T-cell (primary cell): Measurements from ENCODE around the gene OR5H15. TPM values are rescaled to one million over a fixed set of nuclear protein-coding genes. Genes with fewer than 3 reads are reported as not detected.
A peak's percentile ranks its signal among the peaks of the same experiment; 100 is the strongest.
"Not testable (repeated sequence)": the region's sequence is repeated elsewhere in the genome, so short reads cannot be mapped to it uniquely, and the experiment has no call there.

Experiments used
- ATAC-seq, 4 experiments: fragments of 200-7000 bp in 3 of 4; fragments of 150-1000 bp in 1 of 4; cut with Tn5 transposase; replicated peaks in 1 of 4; 1 replicate in 3 of 4; 2 replicates in 1 of 4; pipeline ENCODE4 v1.10.0; 2021; ENCODE audit warnings: moderate library complexity in 3 of 4, mild to moderate bottlenecking in 2 of 4, moderate number of reproducible peaks in 1 of 4
- CTCF ChIA-PET, 2 donors: fragments of 300-600 bp; sonication (Branson Sonifier 250); formaldehyde crosslinking; loops; one replicate each; lab custom pipeline; 2022; ENCODE audit warnings: antibody characterized with exemption in 2 of 2; lab: Charles Lee
- POLR2A ChIA-PET, 2 donors: fragments of 300-600 bp; sonication (Branson Sonifier 250); formaldehyde crosslinking; loops; one replicate each; lab custom pipeline; 2022; ENCODE audit warnings: antibody characterized with exemption in 2 of 2; lab: Charles Lee
- DNase-seq, 35 experiments: peaks; one replicate each; pipeline versions ENCODE4 v3.0.0 to v3.0.0-alpha.2; 2013 to 2023
- H3K27ac ChIP-seq: one replicate; pipeline ENCODE4 v1.5.1; 2013; ENCODE audit warnings: low read length
- H3K27me3 ChIP-seq, 2 experiments: replicated peaks in 1 of 2; 1 replicate in 1 of 2; 2 replicates in 1 of 2; pipeline versions ENCODE4 v1.6.1 to v1.7.0; 2013; ENCODE audit warnings: low read length in 1 of 2, mixed read lengths in 1 of 2; ENCODE audit not compliant: control insufficient read depth in 2 of 2, insufficient read depth in 2 of 2; ENCODE audit errors: extremely low read depth in 1 of 2
- H3K36me3 ChIP-seq, 2 donors: 1 replicate in 1 of 2; 2 replicates in 1 of 2; pipeline versions ENCODE4 v1.6.1 to v1.7.0; 2013; ENCODE audit warnings: low read length in 1 of 2; ENCODE audit not compliant: control insufficient read depth in 2 of 2, insufficient read depth in 1 of 2; ENCODE audit errors: extremely low read depth in 1 of 2
- H3K4me1 ChIP-seq, 2 experiments: 1 replicate in 1 of 2; 2 replicates in 1 of 2; pipeline versions ENCODE4 v1.6.1 to v1.7.0; 2013; ENCODE audit warnings: low read length in 2 of 2, mixed read lengths in 1 of 2; ENCODE audit not compliant: insufficient read depth in 2 of 2, control insufficient read depth in 1 of 2; ENCODE audit errors: extremely low read depth in 1 of 2
- H3K4me3 ChIP-seq, 2 donors: 1 replicate in 1 of 2; 2 replicates in 1 of 2; pipeline versions ENCODE4 v1.5.1 to v1.7.0; 2013; ENCODE audit warnings: mild to moderate bottlenecking in 2 of 2, low read length in 1 of 2, moderate library complexity in 1 of 2; ENCODE audit not compliant: control insufficient read depth in 1 of 2; ENCODE audit errors: extremely low read depth in 1 of 2
- H3K9me3 ChIP-seq: 2 replicates; pipeline ENCODE4 v1.7.0; 2013
- H3K27ac Mint-ChIP-seq, 2 donors: one replicate each; pipeline ENCODE4 v1.8.0; 2020 to 2021; ENCODE audit warnings: mild to moderate bottlenecking in 2 of 2, mixed read lengths in 2 of 2
- H3K27me3 Mint-ChIP-seq, 2 donors: one replicate each; pipeline ENCODE4 v1.8.0; 2021 to 2022; ENCODE audit warnings: mixed read lengths in 2 of 2
- H3K36me3 Mint-ChIP-seq: one replicate; pipeline ENCODE4 v1.8.0; 2021; ENCODE audit warnings: mixed read lengths
- H3K4me1 Mint-ChIP-seq, 3 donors: one replicate each; pipeline ENCODE4 v1.8.0; 2020 to 2022; ENCODE audit warnings: mixed read lengths in 3 of 3, mild to moderate bottlenecking in 1 of 3
- H3K4me3 Mint-ChIP-seq, 3 donors: one replicate each; pipeline ENCODE4 v1.8.0; 2020 to 2022; ENCODE audit warnings: mild to moderate bottlenecking in 3 of 3, mixed read lengths in 3 of 3, moderate library complexity in 3 of 3
- H3K9me3 Mint-ChIP-seq, 3 donors: one replicate each; pipeline ENCODE4 v1.8.0; 2020 to 2022; ENCODE audit warnings: mixed read lengths in 3 of 3
- WGBS: methylation state at CpG from one replicate; pipeline ENCODE4 v1.1.5; 2013; ENCODE audit warnings: missing lambda C conversion rate; ENCODE audit not compliant: insufficient coverage; 5-methylcytosine and 5-hydroxymethylcytosine counted together
- total RNA-seq, 35 experiments: library from RNA in 6 of 35; stranded (reverse) in 6 of 35; fragments of 120-200 nt in 1 of 35; gene quantifications; one replicate each; pipeline versions ENCODE4 v1.2.1 to v1.2.4 and lab custom pipeline; 2013 to 2026

Gene OR5H15
- total RNA-seq, 5 donors from 2014 or later (not counting 1 experiment from before 2014, with no cell fraction given), result not detected

DNA sequence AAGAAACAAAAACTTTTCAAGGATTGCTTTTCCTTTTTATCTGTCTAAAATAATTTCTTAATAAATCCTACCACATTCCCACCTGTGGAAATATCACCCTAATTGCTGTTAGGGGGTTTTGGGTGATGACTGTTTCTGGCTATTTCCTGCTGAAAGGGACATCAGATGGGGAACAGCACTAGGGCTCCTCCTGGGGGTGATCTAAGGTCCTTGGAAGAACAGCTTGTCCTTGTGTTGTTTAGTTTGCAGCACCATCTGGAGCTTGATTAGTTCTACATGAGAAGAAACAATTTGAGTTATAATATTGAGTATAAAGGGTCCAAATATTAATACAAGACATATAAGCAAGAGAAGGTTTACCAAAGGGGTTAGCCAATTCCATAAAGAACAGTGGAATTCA lies 18.7 kb downstream of the OR5H15 start:
- Histone ChIP-seq H3K27ac (no peak overlapping the region), H3K9me3 (no peaks in the 10 kb centered on the region), H3K4me1 (no peaks in the 10 kb centered on the region), H3K36me3 (no peaks in the 10 kb centered on the region), H3K27me3 (no peaks in the 10 kb centered on the region), H3K4me3 (no peak overlapping the region)
- no peak for DNase-seq
- POLR2A ChIA-PET, result no interaction called here
- CTCF ChIA-PET, result no interaction called here
- H3K9me3 Mint-ChIP-seq, result no peaks in the 10 kb centered on the region
- H3K36me3 Mint-ChIP-seq, result no peaks in the 10 kb centered on the region
- peaks cover 0 to 2% (median 0%) of the 10 kb centered on the region in 3 donors for H3K4me1 Mint-ChIP-seq
- H3K4me3 Mint-ChIP-seq, result no peak overlapping the region
- no peak for ATAC-seq
- no peak overlapping the region for H3K27ac Mint-ChIP-seq
- H3K27me3 Mint-ChIP-seq, result no peaks in the 10 kb centered on the region

DNA sequence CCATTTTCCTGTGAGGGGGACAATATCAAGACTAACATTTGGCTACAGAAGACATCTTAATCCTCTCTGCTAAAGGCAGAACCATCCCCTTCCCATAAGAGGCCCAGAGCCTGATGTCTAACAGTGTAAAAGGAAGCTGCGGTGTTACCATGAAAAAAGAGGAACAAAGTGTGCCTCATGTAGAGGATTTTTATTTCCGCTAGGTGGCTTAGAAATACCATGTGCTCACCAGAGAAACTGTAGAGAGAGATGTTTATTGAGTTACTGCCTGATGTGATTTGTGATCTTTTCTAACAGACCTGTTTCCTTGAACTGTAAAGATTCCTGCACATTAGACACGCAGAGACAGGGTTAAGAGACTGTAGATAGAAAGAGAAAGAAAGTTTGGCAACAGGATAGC lies 22.0 kb downstream of the OR5H15 start:
- Histone ChIP-seq H3K4me1 (no peaks in the 10 kb centered on the region), H3K4me3 (no peak overlapping the region), H3K27me3 (no peaks in the 10 kb centered on the region), H3K36me3 (no peaks in the 10 kb centered on the region), H3K27ac (no peak overlapping the region), H3K9me3 (no peaks in the 10 kb centered on the region)
- peak in 1 of 4 experiments; percentile 64 for ATAC-seq
- no peaks in the 10 kb centered on the region for H3K36me3 Mint-ChIP-seq
- DNase-seq, result peak in 1 of 35 experiments; percentile 14
- H3K4me1 Mint-ChIP-seq, result peaks cover 0 to 2% (median 0%) of the 10 kb centered on the region in 3 donors
- no peak overlapping the region for H3K4me3 Mint-ChIP-seq
- CTCF ChIA-PET, result no interaction called here
- no CpG with 5 or more reads among the region's 3 CpGs for WGBS
- no peak overlapping the region for H3K27ac Mint-ChIP-seq
- POLR2A ChIA-PET, result no interaction called here
- H3K9me3 Mint-ChIP-seq, result no peaks in the 10 kb centered on the region
- H3K27me3 Mint-ChIP-seq, result peaks cover 0 to 7% of the 10 kb centered on the region in 2 donors

DNA sequence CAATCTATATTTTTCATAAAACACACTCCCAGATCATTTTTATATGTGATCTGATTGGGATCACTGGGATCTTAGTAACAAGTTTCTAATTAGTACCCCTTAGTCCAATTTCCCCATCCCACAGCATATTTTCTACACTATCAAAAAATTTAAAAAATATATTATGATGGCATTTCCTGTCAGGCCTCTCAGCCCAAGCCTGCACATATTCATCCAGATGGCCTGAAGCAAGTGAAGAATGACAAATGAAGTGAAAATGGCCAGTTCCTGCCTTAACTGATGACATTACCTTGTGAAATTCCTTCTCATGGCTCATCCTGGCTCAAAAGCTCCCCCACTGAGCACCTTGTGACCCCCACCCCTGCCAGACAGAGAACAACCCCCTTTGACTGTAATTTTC lies 24.4 kb downstream of the OR5H15 start:
- H3K27ac ChIP-seq, H3K36me3 ChIP-seq, H3K4me1 ChIP-seq, H3K27me3 ChIP-seq, H3K27ac Mint-ChIP-seq, H3K36me3 Mint-ChIP-seq, H3K9me3 Mint-ChIP-seq, H3K4me1 Mint-ChIP-seq, CTCF ChIA-PET, H3K27me3 Mint-ChIP-seq, ATAC-seq, H3K4me3 ChIP-seq, H3K9me3 ChIP-seq, DNase-seq, POLR2A ChIA-PET, H3K4me3 Mint-ChIP-seq: not testable (repeated sequence)

DNA sequence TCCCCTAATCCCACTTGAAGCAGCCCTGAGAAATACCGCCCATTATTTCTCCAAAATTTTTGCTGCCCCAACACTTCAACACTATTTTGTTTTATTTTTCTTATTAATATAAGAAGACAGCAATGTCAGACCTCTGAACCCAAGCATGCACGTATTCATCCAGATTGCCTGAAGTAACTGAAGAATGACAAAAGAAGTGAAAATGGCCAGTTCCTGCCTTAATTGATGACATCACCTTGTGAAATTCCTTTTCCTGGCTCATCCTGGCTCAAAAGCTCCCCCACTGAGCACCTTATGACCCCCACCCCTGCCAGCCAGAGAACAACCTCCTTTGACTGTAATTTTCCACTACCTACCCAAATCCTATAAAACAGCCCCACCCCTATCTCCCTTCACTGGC lies 29.8 kb downstream of the OR5H15 start:
- H3K9me3 Mint-ChIP-seq, H3K27ac Mint-ChIP-seq, CTCF ChIA-PET, H3K4me3 ChIP-seq, H3K27me3 ChIP-seq, H3K27ac ChIP-seq, H3K36me3 Mint-ChIP-seq, POLR2A ChIA-PET, H3K9me3 ChIP-seq, H3K4me3 Mint-ChIP-seq, H3K36me3 ChIP-seq, ATAC-seq, DNase-seq, H3K4me1 Mint-ChIP-seq, H3K27me3 Mint-ChIP-seq, H3K4me1 ChIP-seq: not testable (repeated sequence)
- 100% methylated on average over 1 of the region's 2 CpGs for WGBS

DNA sequence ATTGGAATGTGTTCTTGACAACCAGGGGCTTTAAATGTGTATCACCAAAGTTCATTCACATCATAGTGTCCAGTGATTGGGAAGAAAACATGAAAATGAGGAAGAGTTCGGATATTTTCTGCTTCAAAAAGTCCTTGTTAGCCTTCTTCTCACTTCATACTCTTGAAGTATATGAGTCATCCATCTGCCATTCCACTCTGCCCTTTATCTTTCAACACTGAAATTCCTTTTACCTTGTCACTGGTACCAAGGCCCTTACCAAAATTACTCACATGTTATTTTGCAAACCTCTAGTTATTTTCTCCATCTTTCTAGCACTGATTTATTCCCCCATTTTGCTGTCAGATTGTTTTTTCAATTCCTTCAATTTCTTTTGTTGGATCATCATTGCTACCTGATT lies 32.5 kb downstream of the OR5H15 start:
- Mint-ChIP-seq H3K4me1 (no peaks in the 10 kb centered on the region), H3K27me3 (peaks cover 2 to 3% of the 10 kb centered on the region in 2 donors), H3K27ac (no peak overlapping the region), H3K36me3 (no peaks in the 10 kb centered on the region), H3K4me3 (no peak overlapping the region), H3K9me3 (no peaks in the 10 kb centered on the region)
- DNase-seq (no peak), ATAC-seq (no peak)
- no peaks in the 10 kb centered on the region for H3K36me3 ChIP-seq
- no peak overlapping the region for H3K27ac ChIP-seq
- POLR2A ChIA-PET, result no interaction called here
- no peaks in the 10 kb centered on the region for H3K27me3 ChIP-seq
- WGBS, result no CpG with 5 or more reads among the region's 1 CpG
- H3K9me3 ChIP-seq, result no peaks in the 10 kb centered on the region
- CTCF ChIA-PET, result no interaction called here
- no peak overlapping the region for H3K4me3 ChIP-seq
- H3K4me1 ChIP-seq, result no peaks in the 10 kb centered on the region

DNA sequence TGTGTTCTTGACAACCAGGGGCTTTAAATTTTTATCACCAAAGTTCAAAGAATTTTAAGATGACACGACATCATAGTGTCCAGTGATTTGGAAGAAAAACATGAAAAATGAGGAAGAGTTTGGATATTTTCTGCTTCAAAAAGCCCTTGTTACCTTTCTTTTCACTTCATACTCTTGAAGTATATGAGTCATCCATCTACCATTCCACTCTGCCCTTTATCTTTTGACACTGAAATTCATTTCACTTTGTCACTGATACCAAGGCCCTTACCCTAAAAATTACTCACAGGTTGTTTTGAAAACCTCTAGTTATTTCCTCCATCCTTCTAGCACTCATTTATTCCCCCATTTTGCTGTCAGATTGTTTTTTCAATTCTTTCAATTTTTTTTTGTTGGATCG lies 42.7 kb downstream of the OR5H15 start:
- H3K4me1 ChIP-seq, result no peaks in the 10 kb centered on the region
- H3K4me1 Mint-ChIP-seq, result no peaks in the 10 kb centered on the region
- peaks cover 4 to 5% of the 10 kb centered on the region in 2 donors for H3K27me3 Mint-ChIP-seq
- CTCF ChIA-PET, result no interaction called here
- no peak overlapping the region for H3K4me3 ChIP-seq
- no peaks in the 10 kb centered on the region for H3K9me3 ChIP-seq
- H3K9me3 Mint-ChIP-seq, result no peaks in the 10 kb centered on the region
- no peak for DNase-seq
- no peaks in the 10 kb centered on the region for H3K36me3 ChIP-seq
- no peak overlapping the region for H3K4me3 Mint-ChIP-seq
- POLR2A ChIA-PET, result no interaction called here
- H3K36me3 Mint-ChIP-seq, result no peaks in the 10 kb centered on the region
- WGBS, result no CpG with 5 or more reads among the region's 2 CpGs
- no peak overlapping the region for H3K27ac Mint-ChIP-seq
- H3K27ac ChIP-seq, result no peak overlapping the region
- no peak for ATAC-seq
- H3K27me3 ChIP-seq, result no peaks in the 10 kb centered on the region

DNA sequence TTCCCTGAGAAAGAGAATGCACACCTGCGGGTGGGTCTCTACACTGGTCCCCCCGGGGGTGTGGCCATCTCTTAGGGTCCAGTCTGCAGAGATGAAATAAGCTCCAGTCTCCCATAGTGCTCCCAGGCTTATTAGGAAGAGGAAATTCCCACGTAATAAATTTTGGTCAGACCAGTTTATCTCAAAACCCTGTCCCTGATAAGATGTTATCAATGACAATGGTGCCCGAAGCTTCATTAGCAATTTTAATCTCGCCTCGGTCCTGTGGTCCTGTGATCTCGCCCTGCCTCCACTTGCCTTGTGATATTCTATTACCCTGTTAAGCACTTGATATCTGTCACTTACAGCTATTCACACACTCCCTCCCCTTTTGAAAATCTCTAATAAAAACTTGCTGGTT lies 46.8 kb downstream of the OR5H15 start:
- ChIA-PET POLR2A (no interaction called here), CTCF (no interaction called here)
- Histone ChIP-seq H3K27me3 (no peaks in the 10 kb centered on the region), H3K4me1 (no peaks in the 10 kb centered on the region), H3K27ac (no peak overlapping the region), H3K9me3 (no peaks in the 10 kb centered on the region), H3K4me3 (no peak overlapping the region), H3K36me3 (no peaks in the 10 kb centered on the region)
- 72% methylated on average over 4 of the region's 7 CpGs for WGBS
- peaks cover 5 to 8% of the 10 kb centered on the region in 2 donors for H3K27me3 Mint-ChIP-seq
- H3K27ac Mint-ChIP-seq, result no peak overlapping the region
- ATAC-seq, result no peak
- no peaks in the 10 kb centered on the region for H3K36me3 Mint-ChIP-seq
- DNase-seq, result no peak
- H3K9me3 Mint-ChIP-seq, result no peaks in the 10 kb centered on the region
- no peak overlapping the region for H3K4me3 Mint-ChIP-seq
- H3K4me1 Mint-ChIP-seq, result no peaks in the 10 kb centered on the region
